ENCODE data around the gene INPP4B.

INPP4B gene

GRCh38 chr4:142222127-142222526 lies 624.0 kb downstream of the INPP4B start:
- TF ChIP-seq, protein P1, sequence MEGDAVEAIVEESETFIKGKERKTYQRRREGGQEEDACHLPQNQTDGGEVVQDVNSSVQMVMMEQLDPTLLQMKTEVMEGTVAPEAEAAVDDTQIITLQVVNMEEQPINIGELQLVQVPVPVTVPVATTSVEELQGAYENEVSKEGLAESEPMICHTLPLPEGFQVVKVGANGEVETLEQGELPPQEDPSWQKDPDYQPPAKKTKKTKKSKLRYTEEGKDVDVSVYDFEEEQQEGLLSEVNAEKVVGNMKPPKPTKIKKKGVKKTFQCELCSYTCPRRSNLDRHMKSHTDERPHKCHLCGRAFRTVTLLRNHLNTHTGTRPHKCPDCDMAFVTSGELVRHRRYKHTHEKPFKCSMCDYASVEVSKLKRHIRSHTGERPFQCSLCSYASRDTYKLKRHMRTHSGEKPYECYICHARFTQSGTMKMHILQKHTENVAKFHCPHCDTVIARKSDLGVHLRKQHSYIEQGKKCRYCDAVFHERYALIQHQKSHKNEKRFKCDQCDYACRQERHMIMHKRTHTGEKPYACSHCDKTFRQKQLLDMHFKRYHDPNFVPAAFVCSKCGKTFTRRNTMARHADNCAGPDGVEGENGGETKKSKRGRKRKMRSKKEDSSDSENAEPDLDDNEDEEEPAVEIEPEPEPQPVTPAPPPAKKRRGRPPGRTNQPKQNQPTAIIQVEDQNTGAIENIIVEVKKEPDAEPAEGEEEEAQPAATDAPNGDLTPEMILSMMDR (IDR thresholded peaks at IDR 0.05; ENCODE audit: low read length) = no peak
- no peak for TF ChIP-seq EZH2 (IDR thresholded peaks at IDR 0.05; ENCODE audit: borderline replicate concordance, low read length)
- no peaks in the 10 kb centered on the region for H3K4me1 ChIP-seq (ENCODE audit: insufficient read depth, low read length, severe bottlenecking)
- H3K27me3 ChIP-seq (ENCODE audit: insufficient read depth, low read length) = no peaks in the 10 kb centered on the region
- H3K27ac ChIP-seq (ENCODE audit: low read depth, low read length, poor library complexity, severe bottlenecking) = no peak overlapping the region
- no peaks in the 10 kb centered on the region for H3K9me2 ChIP-seq (ENCODE audit: low read depth, low read length)
- no peaks in the 10 kb centered on the region for H3K36me3 ChIP-seq (ENCODE audit: insufficient read depth, low read length)
- no peaks in the 10 kb centered on the region for H3K9me3 ChIP-seq (ENCODE audit: low read length)
- H4K20me1 ChIP-seq (ENCODE audit: insufficient read depth, low read length) = no peaks in the 10 kb centered on the region
- H3K79me2 ChIP-seq (ENCODE audit: insufficient read depth, low read length) = no peaks in the 10 kb centered on the region
- H3K9ac ChIP-seq (ENCODE audit: low read length) = no peak overlapping the region
- no peaks in the 10 kb centered on the region for H3F3A ChIP-seq (ENCODE audit: insufficient read depth, low read length)
- no peak overlapping the region for H3K4me3 ChIP-seq (ENCODE audit: low read depth, low read length, poor library complexity, severe bottlenecking)
- H2AFZ ChIP-seq (ENCODE audit: low read length) = no peak overlapping the region
- H3K4me2 ChIP-seq (ENCODE audit: low read length) = no peak overlapping the region

DNA sequence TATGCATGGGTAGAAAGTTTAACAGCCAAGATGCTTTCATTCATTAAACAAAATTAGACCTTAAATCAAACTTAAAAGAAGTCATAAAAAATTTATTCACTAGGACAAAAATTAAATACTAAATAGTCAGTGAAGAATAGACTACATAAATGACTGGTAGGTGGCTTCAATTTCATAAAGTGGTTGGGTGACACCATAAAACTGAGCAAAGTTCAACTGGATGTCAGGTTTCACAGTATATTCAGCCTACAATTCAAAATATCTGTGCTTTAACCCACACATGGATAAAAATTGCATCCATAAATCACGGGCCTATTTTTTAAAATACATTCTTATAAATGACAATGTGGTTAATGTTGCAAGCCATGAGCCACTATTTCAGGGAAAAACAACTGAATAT lies 627.4 kb downstream of the INPP4B start:
- H3K79me2 ChIP-seq (ENCODE audit: insufficient read depth, low read length) = no peaks in the 10 kb centered on the region
- no peaks in the 10 kb centered on the region for H3K36me3 ChIP-seq (ENCODE audit: insufficient read depth, low read length)
- no peaks in the 10 kb centered on the region for H3K4me1 ChIP-seq (ENCODE audit: insufficient read depth, low read length, severe bottlenecking)
- H3K9me2 ChIP-seq (ENCODE audit: low read depth, low read length) = no peaks in the 10 kb centered on the region
- H3K9me3 ChIP-seq (ENCODE audit: low read length) = no peaks in the 10 kb centered on the region
- TF ChIP-seq, protein P1 (IDR thresholded peaks at IDR 0.05; ENCODE audit: low read length) = no peak
- TF ChIP-seq EZH2 (IDR thresholded peaks at IDR 0.05; ENCODE audit: borderline replicate concordance, low read length) = no peak
- no peak overlapping the region for H3K9ac ChIP-seq (ENCODE audit: low read length)
- no peaks in the 10 kb centered on the region for H3K27me3 ChIP-seq (ENCODE audit: insufficient read depth, low read length)
- H3K4me3 ChIP-seq (ENCODE audit: low read depth, low read length, poor library complexity, severe bottlenecking) = no peak overlapping the region
- no peaks in the 10 kb centered on the region for H4K20me1 ChIP-seq (ENCODE audit: insufficient read depth, low read length)
- H2AFZ ChIP-seq (ENCODE audit: low read length) = no peak overlapping the region
- H3K27ac ChIP-seq (ENCODE audit: low read depth, low read length, poor library complexity, severe bottlenecking) = no peak overlapping the region
- H3F3A ChIP-seq (ENCODE audit: insufficient read depth, low read length) = no peaks in the 10 kb centered on the region
- no peak overlapping the region for H3K4me2 ChIP-seq (ENCODE audit: low read length)

- Histone ChIP-seq H3K4me1 (ENCODE audit: insufficient read depth, low read length, severe bottlenecking) (no peaks in the 10 kb centered on the region), H3K9ac (ENCODE audit: low read length) (no peak overlapping the region), H4K20me1 (ENCODE audit: insufficient read depth, low read length) (no peaks in the 10 kb centered on the region), H3K4me3 (ENCODE audit: low read depth, low read length, poor library complexity, severe bottlenecking) (no peak overlapping the region), H3K9me3 (ENCODE audit: low read length) (no peaks in the 10 kb centered on the region), H3F3A (ENCODE audit: insufficient read depth, low read length) (no peaks in the 10 kb centered on the region), H3K27me3 (ENCODE audit: insufficient read depth, low read length) (no peaks in the 10 kb centered on the region), H2AFZ (ENCODE audit: low read length) (no peak overlapping the region), H3K9me2 (ENCODE audit: low read depth, low read length) (no peaks in the 10 kb centered on the region), H3K79me2 (ENCODE audit: insufficient read depth, low read length) (no peaks in the 10 kb centered on the region), H3K4me2 (ENCODE audit: low read length) (no peak overlapping the region), H3K36me3 (ENCODE audit: insufficient read depth, low read length) (no peaks in the 10 kb centered on the region), H3K27ac (ENCODE audit: low read depth, low read length, poor library complexity, severe bottlenecking) (no peak overlapping the region)
- TF ChIP-seq, protein P1 (IDR thresholded peaks at IDR 0.05; ENCODE audit: low read length) = no peak
- TF ChIP-seq EZH2 (IDR thresholded peaks at IDR 0.05; ENCODE audit: borderline replicate concordance, low read length) = no peak
Observed at GRCh38 chr4:142211444-142211843, 634.7 kb downstream of the INPP4B start.
